CD4-positive, alpha-beta memory T cell (primary cell): ENCODE data around the gene ARHGAP24. TPM values are rescaled to one million over a fixed set of nuclear protein-coding genes. Genes with fewer than 3 reads are reported as not detected.

Source experiments
- CTCF ChIA-PET: fragments of 350-600 bp; sonication (Branson Sonifier 250); formaldehyde crosslinking; loops from one replicate; lab custom pipeline; 2021; ENCODE audit warnings: inconsistent platforms; ENCODE audit not compliant: partially characterized antibody; lab: Charles Lee
- POLR2A ChIA-PET: fragments of 350-600 bp; sonication (Branson Sonifier 250); formaldehyde crosslinking; loops from one replicate; lab custom pipeline; 2021; ENCODE audit not compliant: partially characterized antibody; lab: Charles Lee
- DNase-seq, 5 donors: peaks; one replicate each; pipeline versions ENCODE4 v3.0.0 to v3.0.0-alpha.2; 2020 to 2022; ENCODE audit warnings: mixed read lengths in 1 of 5
- H3K27ac ChIP-seq: one replicate; pipeline ENCODE4 v1.7.0; 2013; ENCODE audit warnings: low read depth, low read length
- H3K27me3 ChIP-seq: 2 replicates; pipeline ENCODE4 v1.7.0; 2013; ENCODE audit warnings: mild to moderate bottlenecking, low read length, moderate library complexity; ENCODE audit not compliant: insufficient read depth
- H3K36me3 ChIP-seq: 2 replicates; pipeline ENCODE4 v1.7.0; 2013; ENCODE audit warnings: mild to moderate bottlenecking, low read length, moderate library complexity; ENCODE audit not compliant: insufficient read depth
- H3K4me1 ChIP-seq: 2 replicates; pipeline ENCODE4 v1.7.0; 2013; ENCODE audit warnings: mild to moderate bottlenecking, low read length, moderate library complexity; ENCODE audit not compliant: insufficient read depth
- H3K4me3 ChIP-seq, 2 donors: one replicate each; pipeline ENCODE4 v1.7.0; 2013; ENCODE audit warnings: low read length in 2 of 2, mild to moderate bottlenecking in 1 of 2
- H3K9me3 ChIP-seq, 2 donors: one replicate each; pipeline ENCODE4 v1.7.0; 2013; ENCODE audit warnings: low read length in 2 of 2, control low read depth in 1 of 2; ENCODE audit not compliant: control insufficient read depth in 1 of 2
- H3K27ac Mint-ChIP-seq, 7 donors: one replicate each; pipeline ENCODE4 v1.8.0; 2020 to 2021; ENCODE audit warnings: mixed read lengths in 7 of 7, mild to moderate bottlenecking in 6 of 7, inconsistent platforms in 3 of 7, moderate library complexity in 3 of 7
- H3K27me3 Mint-ChIP-seq, 2 donors: one replicate each; pipeline ENCODE4 v1.8.0; 2020 to 2021; ENCODE audit warnings: mixed read lengths in 2 of 2
- H3K36me3 Mint-ChIP-seq, 2 donors: one replicate each; pipeline ENCODE4 v1.8.0; 2020 to 2021; ENCODE audit warnings: mixed read lengths in 2 of 2, inconsistent platforms in 1 of 2, mild to moderate bottlenecking in 1 of 2
- H3K4me1 Mint-ChIP-seq, 4 donors: one replicate each; pipeline ENCODE4 v1.8.0; 2020 to 2021; ENCODE audit warnings: mixed read lengths in 4 of 4, mild to moderate bottlenecking in 1 of 4
- H3K4me3 Mint-ChIP-seq, 8 donors: one replicate each; pipeline ENCODE4 v1.8.0; 2020 to 2021; ENCODE audit warnings: mixed read lengths in 8 of 8, mild to moderate bottlenecking in 7 of 8, moderate library complexity in 6 of 8, inconsistent platforms in 3 of 8
- H3K9me3 Mint-ChIP-seq, 8 donors: one replicate each; pipeline ENCODE4 v1.8.0; 2020 to 2021; ENCODE audit warnings: mixed read lengths in 8 of 8, mild to moderate bottlenecking in 5 of 8, inconsistent platforms in 3 of 8, moderate library complexity in 1 of 8
- intact Hi-C: fragments of 100-400 bp; cut with micrococcal nuclease; formaldehyde crosslinking; loops from one replicate; pipeline ENCODE4 v1.15.1; 2023
- polyA plus RNA-seq, 2 donors: library from polyadenylated mRNA; unstranded; fragments of 300-500 nt; fragmentation: Illumina TruSeq; gene quantifications; one replicate each; pipeline ENCODE4 v1.2.3, GENCODE V29; 2021
- total RNA-seq, 2 experiments: library from RNA; stranded (reverse); gene quantifications; one replicate each; pipeline ENCODE4 v1.2.3, GENCODE V29; 2021

The ARHGAP24 gene
- total and polyA plus RNA-seq, 4 experiments from 2014 or later, result 0.30 TPM; not detected in 3

GRCh38 chr4:85798012-85798770, 323.2 kb downstream of the ARHGAP24 start:
- H3K4me1 Mint-ChIP-seq, result no peaks in the 10 kb centered on the region
- H3K4me3 ChIP-seq, result no peak overlapping the region
- no peak overlapping the region for H3K27ac Mint-ChIP-seq
- no peaks in the 10 kb centered on the region for H3K4me1 ChIP-seq
- POLR2A ChIA-PET, result no interaction called here
- no peaks in the 10 kb centered on the region for H3K36me3 ChIP-seq
- peaks cover 0 to 7% (median 3%) of the 10 kb centered on the region in 8 donors for H3K9me3 Mint-ChIP-seq
- no peaks in the 10 kb centered on the region for H3K9me3 ChIP-seq
- DNase-seq, result no peak
- H3K27ac ChIP-seq, result no peak overlapping the region
- CTCF ChIA-PET, result no interaction called here
- intact Hi-C loops, result no loop called here
- H3K4me3 Mint-ChIP-seq, result no peak overlapping the region
- no peaks in the 10 kb centered on the region for H3K27me3 ChIP-seq
- H3K27me3 Mint-ChIP-seq, result no peaks in the 10 kb centered on the region
- no peaks in the 10 kb centered on the region for H3K36me3 Mint-ChIP-seq

DNA sequence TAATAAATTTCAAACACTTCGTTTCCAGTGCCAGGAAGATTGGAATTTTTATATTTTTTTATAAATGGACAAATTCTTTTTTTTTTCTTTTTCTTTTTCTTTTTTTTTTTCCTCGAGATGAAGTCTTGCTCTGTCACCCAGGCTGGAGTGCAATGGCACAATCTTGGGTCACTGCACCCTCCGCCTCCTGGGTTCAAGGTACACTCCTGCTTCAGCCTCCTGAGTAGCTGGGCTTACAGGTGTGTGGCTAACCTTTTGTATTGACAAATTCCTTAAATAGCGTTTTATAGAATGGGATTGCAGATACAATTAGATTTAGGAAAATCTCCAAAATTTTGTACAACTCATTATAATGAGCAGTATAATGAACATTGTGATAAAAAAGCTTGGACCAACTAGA, 328.9 kb downstream of the ARHGAP24 start:
- ChIA-PET CTCF (no interaction called here), POLR2A (no interaction called here)
- Histone ChIP-seq H3K27ac (no peak overlapping the region), H3K4me3 (no peak overlapping the region), H3K27me3 (no peaks in the 10 kb centered on the region), H3K9me3 (no peaks in the 10 kb centered on the region), H3K4me1 (no peaks in the 10 kb centered on the region), H3K36me3 (no peaks in the 10 kb centered on the region)
- no peaks in the 10 kb centered on the region for H3K36me3 Mint-ChIP-seq
- intact Hi-C loops, result no loop called here
- H3K27ac Mint-ChIP-seq, result no peak overlapping the region
- no peaks in the 10 kb centered on the region for H3K4me1 Mint-ChIP-seq
- H3K4me3 Mint-ChIP-seq, result no peak overlapping the region
- DNase-seq, result no peak
- peaks cover 0 to 7% (median 0%) of the 10 kb centered on the region in 8 donors for H3K9me3 Mint-ChIP-seq
- no peaks in the 10 kb centered on the region for H3K27me3 Mint-ChIP-seq

DNA sequence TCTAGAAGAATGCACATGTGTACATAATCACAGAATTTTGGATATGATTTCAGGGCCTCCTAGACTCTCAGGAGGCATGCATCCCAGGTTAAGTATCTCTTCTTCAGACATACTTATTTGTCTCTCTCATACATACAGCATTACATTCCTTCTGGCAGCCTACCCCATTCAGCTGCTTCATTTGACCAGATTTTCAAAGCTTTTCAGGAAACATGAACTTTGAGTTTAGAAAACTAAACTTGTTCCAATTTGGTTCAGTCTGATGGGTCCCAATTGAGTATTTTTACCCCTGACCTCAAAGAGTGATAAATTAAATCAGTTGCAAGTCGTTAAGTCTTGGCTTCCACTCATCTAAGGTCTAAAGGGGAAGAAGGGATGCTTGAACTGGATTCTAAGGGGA, 330.9 kb downstream of the ARHGAP24 start:
- Histone ChIP-seq H3K27me3 (no peaks in the 10 kb centered on the region), H3K36me3 (no peaks in the 10 kb centered on the region), H3K4me3 (no peak overlapping the region), H3K4me1 (no peaks in the 10 kb centered on the region), H3K9me3 (no peaks in the 10 kb centered on the region), H3K27ac (no peak overlapping the region)
- CTCF ChIA-PET, result interaction anchor here (0.9 kb wide), 1 partner anchor 17 kb away, joined by 3 read pairs; no protein-coding TSS in a partner anchor
- Mint-ChIP-seq H3K9me3 (peaks cover 0 to 3% (median 0%) of the 10 kb centered on the region in 8 donors), H3K36me3 (no peaks in the 10 kb centered on the region), H3K27ac (no peak overlapping the region), H3K4me3 (no peak overlapping the region), H3K27me3 (no peaks in the 10 kb centered on the region), H3K4me1 (no peaks in the 10 kb centered on the region)
- DNase-seq, result no peak
- intact Hi-C loops, result no loop called here
- POLR2A ChIA-PET, result no interaction called here

DNA sequence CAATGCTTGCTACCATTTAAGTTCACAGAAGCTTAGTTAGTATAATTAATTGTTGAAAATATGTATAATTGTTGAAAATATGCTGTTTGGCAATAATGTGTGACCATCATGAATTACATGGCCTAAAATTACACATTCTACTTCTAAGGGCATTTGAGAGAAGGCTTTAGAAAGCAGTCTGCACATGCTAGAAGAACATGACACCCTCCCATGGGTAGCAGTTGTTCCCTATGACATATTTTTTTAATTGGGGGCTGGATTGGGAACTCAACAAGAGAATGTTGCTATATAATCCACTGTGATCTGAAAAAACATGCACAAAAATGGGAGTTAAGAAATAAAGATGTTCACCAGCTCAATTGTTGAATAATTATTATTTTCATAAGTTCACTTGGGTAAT, 331.4 kb downstream of the ARHGAP24 start:
- peaks cover 0 to 3% (median 0%) of the 10 kb centered on the region in 8 donors for H3K9me3 Mint-ChIP-seq
- no peaks in the 10 kb centered on the region for H3K36me3 ChIP-seq
- H3K4me3 ChIP-seq, result no peak overlapping the region
- H3K27ac ChIP-seq, result no peak overlapping the region
- no peaks in the 10 kb centered on the region for H3K4me1 Mint-ChIP-seq
- intact Hi-C loops, result no loop called here
- H3K4me3 Mint-ChIP-seq, result no peak overlapping the region
- no peaks in the 10 kb centered on the region for H3K4me1 ChIP-seq
- no peak overlapping the region for H3K27ac Mint-ChIP-seq
- ChIA-PET POLR2A (no interaction called here), CTCF (interaction anchor here (0.9 kb wide), 1 partner anchor 18 kb away, joined by 3 read pairs; no protein-coding TSS in a partner anchor)
- H3K27me3 ChIP-seq, result no peaks in the 10 kb centered on the region
- no peaks in the 10 kb centered on the region for H3K9me3 ChIP-seq
- H3K36me3 Mint-ChIP-seq, result no peaks in the 10 kb centered on the region
- no peaks in the 10 kb centered on the region for H3K27me3 Mint-ChIP-seq
- DNase-seq, result no peak

DNA sequence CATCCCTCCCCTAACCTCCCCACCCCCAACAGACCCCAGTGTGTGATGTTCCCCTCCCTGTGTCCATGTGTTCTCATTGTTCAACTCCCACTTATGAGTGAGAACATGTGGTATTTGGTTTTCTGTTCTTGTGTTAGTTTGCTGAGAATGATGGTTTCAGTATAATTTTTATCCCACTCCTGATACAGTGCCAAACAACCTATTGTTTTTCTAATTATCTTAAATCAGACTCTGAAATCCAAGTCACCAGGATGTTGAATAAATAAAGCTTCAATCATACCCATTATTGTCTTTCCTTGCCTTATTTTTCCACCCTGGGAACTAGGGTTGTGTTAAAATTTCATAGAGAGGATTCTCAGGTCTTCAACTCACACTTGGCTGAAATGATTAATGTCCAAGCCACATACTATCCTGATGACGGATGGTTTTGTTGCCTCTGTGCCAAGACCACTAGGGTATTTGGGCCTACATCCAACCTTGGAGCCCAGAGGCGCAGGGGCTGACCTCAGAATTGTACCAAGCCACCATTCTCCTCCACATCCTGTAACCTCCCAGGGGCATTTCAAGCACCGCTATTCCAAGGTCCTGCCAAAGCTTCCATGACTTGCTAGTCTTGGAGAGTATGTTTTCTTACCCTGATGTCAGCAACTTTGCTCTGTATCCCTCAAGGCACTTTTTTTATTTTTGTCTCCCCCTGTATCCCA, 332.4 kb downstream of the ARHGAP24 start:
- H3K27me3 ChIP-seq, result no peaks in the 10 kb centered on the region
- no peaks in the 10 kb centered on the region for H3K4me1 ChIP-seq
- Mint-ChIP-seq H3K27me3 (no peaks in the 10 kb centered on the region), H3K4me1 (no peaks in the 10 kb centered on the region), H3K9me3 (peaks cover 0 to 3% (median 0%) of the 10 kb centered on the region in 8 donors), H3K27ac (no peak overlapping the region), H3K4me3 (no peak overlapping the region), H3K36me3 (no peaks in the 10 kb centered on the region)
- intact Hi-C loops, result no loop called here
- H3K27ac ChIP-seq, result no peak overlapping the region
- DNase-seq, result no peak
- CTCF ChIA-PET, result no interaction called here
- POLR2A ChIA-PET, result no interaction called here
- no peak overlapping the region for H3K4me3 ChIP-seq
- no peaks in the 10 kb centered on the region for H3K9me3 ChIP-seq
- no peaks in the 10 kb centered on the region for H3K36me3 ChIP-seq

DNA sequence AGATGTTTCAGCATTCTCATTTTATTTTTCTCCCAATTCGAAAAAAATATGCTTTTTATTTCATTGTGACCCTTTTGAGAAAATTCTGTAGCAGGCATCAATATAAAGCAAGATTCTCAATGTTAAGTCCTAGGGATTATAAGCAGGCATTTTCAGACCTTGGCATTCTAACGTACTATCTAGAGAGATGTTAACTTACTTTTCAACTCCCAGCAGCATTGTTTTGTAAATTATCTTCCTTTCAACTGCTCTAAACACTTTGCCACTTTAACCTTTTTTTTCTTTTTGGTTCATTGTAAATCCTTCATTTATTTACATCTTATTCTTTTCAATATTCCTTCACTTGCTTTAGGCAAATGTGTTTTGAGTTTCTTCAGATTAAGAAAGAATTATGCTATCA, 333.2 kb downstream of the ARHGAP24 start:
- Histone ChIP-seq H3K4me1 (no peaks in the 10 kb centered on the region), H3K27me3 (no peaks in the 10 kb centered on the region), H3K4me3 (no peak overlapping the region), H3K9me3 (no peaks in the 10 kb centered on the region), H3K27ac (no peak overlapping the region), H3K36me3 (no peaks in the 10 kb centered on the region)
- Mint-ChIP-seq H3K36me3 (no peaks in the 10 kb centered on the region), H3K4me1 (no peaks in the 10 kb centered on the region), H3K27ac (no peak overlapping the region), H3K27me3 (no peaks in the 10 kb centered on the region), H3K9me3 (peaks cover 0 to 4% (median 0%) of the 10 kb centered on the region in 8 donors), H3K4me3 (no peak overlapping the region)
- POLR2A ChIA-PET, result no interaction called here
- intact Hi-C loops, result no loop called here
- CTCF ChIA-PET, result no interaction called here
- no peak for DNase-seq

DNA sequence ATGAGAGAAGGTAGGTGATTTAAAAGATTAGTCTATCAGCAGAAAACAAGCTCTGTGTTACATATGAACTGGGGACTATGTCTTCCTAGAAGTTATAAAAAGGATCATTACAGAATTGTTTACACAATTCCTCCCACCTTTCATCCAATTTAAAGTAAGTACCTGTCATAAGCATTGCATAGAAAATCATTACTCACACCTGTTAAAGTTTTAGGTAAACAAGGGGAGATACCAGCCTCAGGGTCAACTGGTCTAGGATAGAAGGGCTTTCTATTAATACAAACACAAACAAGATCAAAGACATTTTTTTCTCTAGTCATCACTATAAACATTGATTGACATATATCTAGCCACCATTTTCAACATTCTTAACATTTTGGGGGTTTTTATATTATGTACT, 333.9 kb downstream of the ARHGAP24 start:
- Histone ChIP-seq H3K27ac (no peak overlapping the region), H3K27me3 (no peaks in the 10 kb centered on the region), H3K4me3 (no peak overlapping the region), H3K9me3 (no peaks in the 10 kb centered on the region), H3K4me1 (no peaks in the 10 kb centered on the region), H3K36me3 (no peaks in the 10 kb centered on the region)
- Mint-ChIP-seq H3K27ac (no peak overlapping the region), H3K9me3 (peaks cover 0 to 4% (median 0%) of the 10 kb centered on the region in 8 donors), H3K4me1 (no peaks in the 10 kb centered on the region), H3K27me3 (no peaks in the 10 kb centered on the region), H3K36me3 (no peaks in the 10 kb centered on the region), H3K4me3 (no peak overlapping the region)
- intact Hi-C loops, result no loop called here
- ChIA-PET CTCF (no interaction called here), POLR2A (no interaction called here)
- DNase-seq, result no peak
